Right atrium auricular region (tissue), 2 donors: ENCODE data around the gene PTBP3. TPM values are rescaled to one million over a fixed set of nuclear protein-coding genes. Genes with fewer than 3 reads are reported as not detected.
A peak's percentile ranks its signal among the peaks of the same experiment; 100 is the strongest.
"Not testable (repeated sequence)": the region's sequence is repeated elsewhere in the genome, so short reads cannot be mapped to it uniquely, and the experiment has no call there.

ENCODE experiments used
- DNase-seq: peaks from one replicate; pipeline ENCODE4 v3.0.0-alpha.2; 2019; ENCODE audit warnings: low spot score
- H3K27ac ChIP-seq, 2 donors: fragments of 200-600 bp; sonication (generic); 1 replicate in 1 of 2; 2 replicates in 1 of 2; pipeline ENCODE4 v1.5.1; 2016 to 2019
- H3K27me3 ChIP-seq, 2 donors: fragments of 200-600 bp; sonication (generic); one replicate each; pipeline versions ENCODE4 v1.5.1 to v1.6.0; 2017 to 2019
- H3K36me3 ChIP-seq: fragments of 200-600 bp; sonication (generic); one replicate; pipeline ENCODE4 v1.5.1; 2016
- H3K4me1 ChIP-seq, 2 donors: fragments of 200-600 bp; sonication (generic); one replicate each; pipeline versions ENCODE4 v1.5.1 to v1.6.0; 2017 to 2019
- H3K4me3 ChIP-seq, 2 donors: fragments of 200-600 bp; sonication (generic); 1 replicate in 1 of 2; 2 replicates in 1 of 2; pipeline ENCODE4 v1.5.1; 2017 to 2019; ENCODE audit warnings: mild to moderate bottlenecking in 1 of 2, moderate library complexity in 1 of 2
- H3K9me3 ChIP-seq, 2 donors: fragments of 200-600 bp; sonication (generic); one replicate each; pipeline ENCODE4 v1.5.1; 2019
- total RNA-seq, 2 donors: library from RNA; depleted of rRNA; stranded (reverse); fragments of >200 nt; gene quantifications; one replicate each; pipeline ENCODE4 v1.1.0, GENCODE V29; 2016
- TF ChIP-seq, protein P1 (sequence below), 2 donors: fragments of 200-600 bp; sonication (generic); IDR thresholded peaks; one replicate each; pipeline ENCODE4 v1.5.1; 2019; ENCODE audit warnings: antibody characterized with exemption in 2 of 2

PTBP3 gene
- total RNA-seq, 2 donors from 2014 or later, result 11.6 to 18.2 TPM

DNA sequence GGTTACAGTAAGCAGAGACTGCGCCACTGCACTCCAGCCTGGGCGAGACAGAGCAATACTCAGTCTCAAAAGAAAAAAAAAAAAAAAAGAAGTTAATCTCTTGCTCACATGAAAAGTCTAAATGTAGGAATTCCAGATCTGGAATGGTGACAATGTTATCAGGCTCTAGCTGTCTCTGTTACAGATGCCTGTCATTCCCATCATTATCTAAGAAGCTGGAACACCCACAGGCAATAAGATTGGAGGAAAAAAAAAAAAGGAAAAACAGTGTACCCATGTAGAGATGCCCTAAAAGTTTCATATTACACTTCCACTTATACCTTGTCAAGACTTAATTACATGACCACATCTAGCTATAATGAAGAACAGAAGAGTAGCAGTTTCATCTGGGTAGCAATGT lies 38.2 kb downstream of the PTBP3 start:
- Histone ChIP-seq H3K4me3 (no peak overlapping the region), H3K4me1 (peaks cover 0 to 10% of the 10 kb centered on the region in 2 donors), H3K27me3 (no peaks in the 10 kb centered on the region), H3K27ac (no peak overlapping the region), H3K36me3 (no peaks in the 10 kb centered on the region), H3K9me3 (no peaks in the 10 kb centered on the region)
- no peak for DNase-seq
- TF ChIP-seq, protein P1, sequence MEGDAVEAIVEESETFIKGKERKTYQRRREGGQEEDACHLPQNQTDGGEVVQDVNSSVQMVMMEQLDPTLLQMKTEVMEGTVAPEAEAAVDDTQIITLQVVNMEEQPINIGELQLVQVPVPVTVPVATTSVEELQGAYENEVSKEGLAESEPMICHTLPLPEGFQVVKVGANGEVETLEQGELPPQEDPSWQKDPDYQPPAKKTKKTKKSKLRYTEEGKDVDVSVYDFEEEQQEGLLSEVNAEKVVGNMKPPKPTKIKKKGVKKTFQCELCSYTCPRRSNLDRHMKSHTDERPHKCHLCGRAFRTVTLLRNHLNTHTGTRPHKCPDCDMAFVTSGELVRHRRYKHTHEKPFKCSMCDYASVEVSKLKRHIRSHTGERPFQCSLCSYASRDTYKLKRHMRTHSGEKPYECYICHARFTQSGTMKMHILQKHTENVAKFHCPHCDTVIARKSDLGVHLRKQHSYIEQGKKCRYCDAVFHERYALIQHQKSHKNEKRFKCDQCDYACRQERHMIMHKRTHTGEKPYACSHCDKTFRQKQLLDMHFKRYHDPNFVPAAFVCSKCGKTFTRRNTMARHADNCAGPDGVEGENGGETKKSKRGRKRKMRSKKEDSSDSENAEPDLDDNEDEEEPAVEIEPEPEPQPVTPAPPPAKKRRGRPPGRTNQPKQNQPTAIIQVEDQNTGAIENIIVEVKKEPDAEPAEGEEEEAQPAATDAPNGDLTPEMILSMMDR (IDR thresholded peaks at IDR 0.05), result no peak

DNA sequence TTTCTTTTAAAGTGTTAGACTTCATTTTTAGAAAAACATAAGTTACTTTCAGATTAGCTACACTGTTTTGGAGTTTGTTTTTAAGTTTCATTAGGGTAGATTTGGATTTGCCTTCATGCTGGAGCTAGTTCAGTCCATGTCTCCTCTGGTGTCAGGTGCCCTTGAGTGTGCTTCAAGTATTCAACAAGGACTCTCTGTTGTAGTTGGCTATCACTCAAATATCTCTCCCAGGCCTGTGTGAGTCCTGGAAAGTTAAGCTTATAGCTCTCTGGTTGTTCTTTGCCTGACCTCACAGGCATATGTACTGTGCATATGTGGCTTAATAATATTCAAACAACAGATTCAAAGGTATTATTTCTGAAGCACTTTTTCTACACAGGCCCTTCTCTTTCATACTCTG lies 45.4 kb downstream of the PTBP3 start:
- Histone ChIP-seq H3K9me3 (no peaks in the 10 kb centered on the region), H3K27ac (peak overlapping the region in 1 of 2 donors; percentile 14), H3K36me3 (no peaks in the 10 kb centered on the region), H3K27me3 (no peaks in the 10 kb centered on the region), H3K4me3 (no peak overlapping the region), H3K4me1 (peaks cover 0 to 12% of the 10 kb centered on the region in 2 donors)
- DNase-seq, result no peak
- TF ChIP-seq, protein P1 (IDR thresholded peaks at IDR 0.05), result no peak

DNA sequence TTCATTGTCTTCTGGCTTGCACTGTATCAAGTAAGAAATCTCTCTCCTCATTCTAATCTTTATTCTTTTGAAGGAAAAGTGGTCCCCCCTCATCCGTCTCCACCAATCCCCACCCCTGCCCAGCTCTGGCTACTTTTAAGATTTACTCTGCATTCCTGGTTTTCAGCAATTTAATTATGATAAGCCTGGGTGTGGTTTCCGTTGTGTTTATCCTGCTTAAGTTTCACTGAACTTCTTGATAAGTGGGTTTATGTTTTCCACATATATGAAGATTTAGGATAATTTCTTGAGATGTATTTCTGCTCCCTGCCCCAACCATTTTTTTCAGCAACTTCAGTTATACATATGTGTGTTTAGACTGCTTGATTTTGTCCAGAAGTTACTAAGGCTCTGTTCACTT lies 46.5 kb downstream of the PTBP3 start:
- Histone ChIP-seq H3K4me1 (peaks cover 0 to 12% of the 10 kb centered on the region in 2 donors), H3K4me3 (no peak overlapping the region), H3K27me3 (no peaks in the 10 kb centered on the region), H3K9me3 (no peaks in the 10 kb centered on the region), H3K27ac (no peak overlapping the region), H3K36me3 (no peaks in the 10 kb centered on the region)
- TF ChIP-seq, protein P1 (IDR thresholded peaks at IDR 0.05), result no peak
- DNase-seq, result no peak

DNA sequence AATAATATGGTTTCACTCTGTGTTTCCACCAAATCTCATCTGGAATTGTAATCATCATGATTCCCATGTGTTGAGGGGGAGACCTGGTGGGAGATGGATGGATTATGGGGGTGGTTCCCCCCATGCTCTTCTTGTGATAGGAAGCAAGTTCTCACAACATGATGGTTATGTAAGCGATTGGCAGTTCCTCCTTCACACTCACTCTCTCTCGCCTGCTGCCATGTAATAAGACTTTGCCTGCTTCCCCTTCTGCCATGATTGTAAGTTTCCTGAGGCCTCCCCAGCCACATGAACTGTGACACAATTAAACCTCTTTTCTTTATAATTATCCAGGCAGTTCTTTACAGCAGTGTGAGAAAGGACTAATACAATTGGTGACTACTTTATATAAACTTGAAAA lies 48.4 kb downstream of the PTBP3 start:
- no peak overlapping the region for H3K4me3 ChIP-seq
- no peak for DNase-seq
- no peaks in the 10 kb centered on the region for H3K9me3 ChIP-seq
- H3K4me1 ChIP-seq, result peaks cover 0 to 12% of the 10 kb centered on the region in 2 donors
- no peaks in the 10 kb centered on the region for H3K27me3 ChIP-seq
- no peaks in the 10 kb centered on the region for H3K36me3 ChIP-seq
- TF ChIP-seq, protein P1 (IDR thresholded peaks at IDR 0.05), result no peak
- H3K27ac ChIP-seq, result no peak overlapping the region

DNA sequence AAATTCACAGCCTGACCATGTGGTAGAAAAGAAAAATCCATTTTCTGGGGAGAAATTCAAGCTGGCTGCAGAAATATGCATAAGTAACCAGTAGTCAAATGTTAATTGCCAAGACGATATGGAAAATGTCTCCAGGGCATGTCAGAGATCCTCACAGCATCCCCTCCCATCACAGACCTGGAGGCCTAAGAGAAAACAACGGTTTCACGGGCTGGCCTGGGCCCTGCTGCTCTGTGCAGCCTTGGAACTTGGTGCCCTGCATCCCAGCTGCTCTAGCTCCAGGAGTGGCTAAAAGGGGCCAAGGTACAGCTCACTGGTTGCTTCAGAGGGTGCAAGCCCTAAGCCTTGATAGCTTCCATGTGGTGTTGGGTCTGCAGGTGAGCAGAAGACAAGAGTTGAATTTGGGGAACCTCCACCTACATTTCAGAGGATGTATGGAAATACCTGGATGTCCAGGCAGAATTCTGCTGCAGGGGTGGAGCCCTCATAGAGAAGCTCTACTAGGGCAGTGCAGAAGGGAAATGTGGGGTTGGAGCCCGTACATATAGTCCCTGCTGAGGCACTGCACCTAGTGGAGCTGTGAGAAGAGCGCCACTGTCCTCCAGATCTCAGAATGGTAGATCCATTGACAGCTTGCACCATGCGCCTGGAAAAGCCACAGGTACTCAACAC lies 49.7 kb downstream of the PTBP3 start:
- no peak for DNase-seq
- no peak overlapping the region for H3K27ac ChIP-seq
- TF ChIP-seq, protein P1 (IDR thresholded peaks at IDR 0.05), result no peak

DNA sequence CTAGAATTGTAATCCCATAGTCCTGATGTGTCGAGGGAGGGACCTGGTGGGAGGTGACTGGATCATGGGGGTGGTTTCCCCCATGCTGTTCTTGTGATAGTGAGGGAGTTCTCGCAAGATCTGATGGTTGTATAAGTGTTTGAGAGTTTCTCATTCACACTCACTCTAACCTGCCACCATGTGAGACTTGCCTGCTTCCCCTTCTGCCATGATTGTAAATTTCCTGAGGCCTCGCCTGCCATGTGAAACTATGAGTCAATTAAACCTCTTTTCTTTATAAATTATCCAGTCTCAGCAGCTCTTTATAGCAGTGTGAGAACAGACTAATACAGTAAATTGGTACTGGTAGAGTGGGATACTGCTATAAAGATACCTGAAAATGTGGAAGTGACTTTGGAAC lies 50.6 kb downstream of the PTBP3 start:
- not testable (repeated sequence) for H3K4me1 ChIP-seq, DNase-seq

More for the DNA sequence above, 49.7 kb downstream of the PTBP3 start:
- peaks cover 0 to 9% of the 10 kb centered on the region in 2 donors for H3K4me1 ChIP-seq
- no peaks in the 10 kb centered on the region for H3K27me3 ChIP-seq
- H3K4me3 ChIP-seq, result no peak overlapping the region
- no peaks in the 10 kb centered on the region for H3K9me3 ChIP-seq
- H3K36me3 ChIP-seq, result no peaks in the 10 kb centered on the region

More for the DNA sequence above, 50.6 kb downstream of the PTBP3 start:
- not testable (repeated sequence) for H3K4me3 ChIP-seq, H3K27me3 ChIP-seq, H3K9me3 ChIP-seq, H3K36me3 ChIP-seq, H3K27ac ChIP-seq
